Esophagus muscularis mucosa (tissue), 3 donors: ENCODE data around the gene NUP188.

ENCODE experiments used
- CTCF ChIP-seq, 3 experiments: fragments of 200-600 bp in 2 of 3; fragments of 450-650 bp in 1 of 3; sonication (generic) in 2 of 3; IDR thresholded peaks; one replicate each; pipeline ENCODE4 v1.5.1; 2017 to 2019; ENCODE audit warnings: antibody characterized with exemption in 3 of 3, mild to moderate bottlenecking in 2 of 3, moderate library complexity in 1 of 3
- POLR2A ChIP-seq: fragments of 450-650 bp; IDR thresholded peaks from one replicate; pipeline ENCODE4 v1.6.1; 2017; ENCODE audit warnings: antibody characterized with exemption, moderate library complexity, mild to moderate bottlenecking, low read depth

- TF ChIP-seq CTCF (IDR thresholded peaks at IDR 0.05) (no peak), POLR2A (no peak)
These were observed 59.7 kb downstream of the NUP188 start for GRCh38 chr9:129007035-129007765.
